WTC11 (cell line): ENCODE data around the gene UNC119. TPM values are rescaled to one million over a fixed set of nuclear protein-coding genes. Genes with fewer than 3 reads are reported as not detected.

ENCODE experiments used
- ATAC-seq: fragments of 200-7000 bp; cut with Tn5 transposase; 2 replicates; pipeline ENCODE4 v1.10.0; 2021; ENCODE audit warnings: mild to moderate bottlenecking, moderate library complexity
- CTCF ChIA-PET: fragments of 300-600 bp; sonication (Branson Sonifier 250); formaldehyde crosslinking; loops from one replicate; lab custom pipeline; 2021; ENCODE audit warnings: antibody characterized with exemption; lab: Charles Lee
- POLR2A ChIA-PET: fragments of 350-600 bp; sonication (Branson Sonifier 250); formaldehyde crosslinking; loops from one replicate; lab custom pipeline; 2021; ENCODE audit warnings: antibody characterized with exemption; lab: Charles Lee
- DNase-seq: peaks from one replicate; pipeline ENCODE4 v3.0.0; 2021; ENCODE audit warnings: low spot score
- H3K27ac Mint-ChIP-seq: 2 replicates; pipeline ENCODE4 v1.8.0; 2021; ENCODE audit warnings: mixed read lengths
- H3K27me3 Mint-ChIP-seq: 2 replicates; pipeline ENCODE4 v1.8.0; 2021; ENCODE audit warnings: low read depth, mild to moderate bottlenecking, moderate library complexity, mixed read lengths
- H3K36me3 Mint-ChIP-seq: 2 replicates; pipeline ENCODE4 v1.8.0; 2021; ENCODE audit warnings: mixed read lengths
- H3K4me1 Mint-ChIP-seq: 2 replicates; pipeline ENCODE4 v1.8.0; 2022; ENCODE audit warnings: mixed read lengths
- H3K4me3 Mint-ChIP-seq: 2 replicates; pipeline ENCODE4 v1.8.0; 2021; ENCODE audit warnings: mild to moderate bottlenecking, moderate library complexity, mixed read lengths
- H3K9me3 Mint-ChIP-seq: 2 replicates; pipeline ENCODE4 v1.8.0; 2021; ENCODE audit warnings: mixed read lengths
- E2F1 ChIP-seq: sonication (generic); formaldehyde crosslinking; IDR thresholded peaks from 2 replicates; pipeline ENCODE4 v1.8.0; 2022; ENCODE audit warnings: mild to moderate bottlenecking, missing genetic modification reagents
- FOXJ3 ChIP-seq: sonication (generic); formaldehyde crosslinking; IDR thresholded peaks from 2 replicates; pipeline ENCODE4 v1.9.0; 2021; ENCODE audit warnings: missing genetic modification reagents, mild to moderate bottlenecking, borderline replicate concordance
- FOXP4 ChIP-seq: sonication (generic); formaldehyde crosslinking; IDR thresholded peaks from 2 replicates; pipeline ENCODE4 v1.8.0; 2022; ENCODE audit warnings: mild to moderate bottlenecking, missing genetic modification reagents
- GTF2I ChIP-seq: fragments of 250-450 bp; sonication (Bioruptor Pico); conservative IDR thresholded peaks from 2 replicates; pipeline ENCODE4 v1.4.0; 2021; ENCODE audit warnings: mild to moderate bottlenecking
- IRF1 ChIP-seq: sonication (generic); formaldehyde crosslinking; IDR thresholded peaks from 2 replicates; pipeline ENCODE4 v1.8.0; 2023; ENCODE audit warnings: missing genetic modification reagents
- KAT7 ChIP-seq: sonication (generic); formaldehyde crosslinking; IDR thresholded peaks from 2 replicates; pipeline ENCODE4 v1.8.1; 2023; ENCODE audit warnings: missing genetic modification reagents, mild to moderate bottlenecking, borderline replicate concordance
- MXD4 ChIP-seq: fragments of 250-450 bp; sonication (Bioruptor Pico); IDR thresholded peaks from 2 replicates; pipeline ENCODE4 v1.8.0; 2021; ENCODE audit warnings: mild to moderate bottlenecking, moderate library complexity, borderline replicate concordance
- NFATC4 ChIP-seq: fragments of 250-450 bp; sonication (Bioruptor Pico); IDR thresholded peaks from 2 replicates; pipeline ENCODE4 v1.9.0; 2021; ENCODE audit warnings: mild to moderate bottlenecking
- PRDM15 ChIP-seq: sonication (generic); formaldehyde crosslinking; IDR thresholded peaks from 2 replicates; pipeline ENCODE4 v1.8.0; 2022; ENCODE audit warnings: missing genetic modification reagents
- PRRX2 ChIP-seq: fragments of 250-450 bp; sonication (Bioruptor Pico); IDR thresholded peaks from 2 replicates; pipeline ENCODE4 v1.8.0; 2021; ENCODE audit warnings: mild to moderate bottlenecking
- USF1 ChIP-seq: sonication (generic); formaldehyde crosslinking; IDR thresholded peaks from 2 replicates; pipeline ENCODE4 v1.8.0; 2022; ENCODE audit warnings: mild to moderate bottlenecking, missing genetic modification reagents
- ZBTB21 ChIP-seq: sonication (generic); formaldehyde crosslinking; IDR thresholded peaks from 2 replicates; pipeline ENCODE4 v1.8.1; 2023; ENCODE audit warnings: mild to moderate bottlenecking, missing genetic modification reagents, borderline replicate concordance
- ZMAT4 ChIP-seq: fragments of 250-450 bp; sonication (Bioruptor Pico); IDR thresholded peaks from 2 replicates; pipeline ENCODE4 v1.9.0; 2021; ENCODE audit warnings: mild to moderate bottlenecking
- ZNF121 ChIP-seq: sonication (generic); formaldehyde crosslinking; IDR thresholded peaks from 2 replicates; pipeline ENCODE4 v1.8.0; 2023; ENCODE audit warnings: missing genetic modification reagents
- ZNF263 ChIP-seq: sonication (generic); formaldehyde crosslinking; IDR thresholded peaks from 2 replicates; pipeline ENCODE4 v1.8.1; 2022; ENCODE audit warnings: low read depth, mild to moderate bottlenecking, moderate library complexity, missing genetic modification reagents
- ZNF425 ChIP-seq: fragments of 250-450 bp; sonication (Bioruptor Pico); conservative IDR thresholded peaks from 2 replicates; pipeline ENCODE4 v1.9.0; 2021; ENCODE audit warnings: mild to moderate bottlenecking
- total RNA-seq: library from RNA; stranded (reverse); gene quantifications from 3 replicates; pipeline ENCODE4 v1.2.3, GENCODE V29; 2021

The UNC119 gene
- total RNA-seq, 1 experiment from 2014 or later: 59.6 TPM

- DNase-seq (peak; percentile 52), ATAC-seq (peak; percentile 77)
- H3K9me3 Mint-ChIP-seq: no peaks in the 10 kb centered on the region
- ChIA-PET POLR2A (interaction anchor here (0.8 kb wide), 1 partner anchor 9 kb away, joined by 3 read pairs; no protein-coding TSS in a partner anchor), CTCF (interaction anchor here (0.6 to 1.6 kb wide), 4 partner anchors 13 to 40 kb away, joined by 4 to 6 read pairs (median 4); no protein-coding TSS in a partner anchor)
- no peak overlapping the region for H3K4me3 Mint-ChIP-seq
- no peaks in the 10 kb centered on the region for H3K36me3 Mint-ChIP-seq
- H3K4me1 Mint-ChIP-seq: peaks cover 10% of the 10 kb centered on the region
- no peak overlapping the region for H3K27ac Mint-ChIP-seq
- H3K27me3 Mint-ChIP-seq: peaks cover 7% of the 10 kb centered on the region
- TF ChIP-seq ZNF263 (no peak), FOXJ3 (CRISPR knock-in tag) (no peak), ZNF425 (no peak), IRF1 (no peak), ZMAT4 (CRISPR knock-in tag) (no peak), GTF2I (CRISPR knock-in tag) (no peak)
These were observed 44.7 kb downstream of the UNC119 start for GRCh38 chr17:28507567-28508203.

GRCh38 chr17:28506763-28507487, 45.5 kb downstream of the UNC119 start:
- Mint-ChIP-seq H3K27ac (no peak overlapping the region), H3K27me3 (peaks cover 7% of the 10 kb centered on the region), H3K4me3 (no peak overlapping the region), H3K36me3 (no peaks in the 10 kb centered on the region), H3K9me3 (no peaks in the 10 kb centered on the region), H3K4me1 (peaks cover 13% of the 10 kb centered on the region)
- ChIA-PET POLR2A (interaction anchor here (0.7 to 0.8 kb wide), 2 partner anchors 9 to 13 kb away, joined by 3 read pairs; no protein-coding TSS in a partner anchor), CTCF (interaction anchor here (1.5 to 1.6 kb wide), 3 partner anchors 12 to 34 kb away, joined by 4 to 6 read pairs (median 5); no protein-coding TSS in a partner anchor)
- no peak for DNase-seq
- peak; percentile 92 for TF ChIP-seq ZNF121 (CRISPR knock-in tag)
- TF ChIP-seq NFATC4: no peak
- no peak for ATAC-seq

GRCh38 chr17:28505986-28506665, 46.3 kb downstream of the UNC119 start, which contains the start of gene FOXN1:
FOXN1 (plus strand) TSS chr17:28506348; CDS start chr17:28523970, 17,622 bp downstream.
- CTCF ChIA-PET: interaction anchor here (1.5 kb wide), 1 partner anchor 29 kb away, joined by 4 read pairs; no protein-coding TSS in a partner anchor
- no peak for ATAC-seq
- Mint-ChIP-seq H3K4me3 (no peak within 1 kb of the TSS), H3K27me3 (peaks cover 7% of the 10 kb centered on the region), H3K27ac (0 out of 2 replicates have a peak within 1 kb of the TSS, but pooled peaks have one; percentile 11), H3K4me1 (peaks cover 20% of the 10 kb centered on the region), H3K9me3 (no peaks in the 10 kb centered on the region), H3K36me3 (no peaks in the 10 kb centered on the region)
- no peak for DNase-seq
- POLR2A ChIA-PET: interaction anchor here (0.8 kb wide), 1 partner anchor 8 kb away, joined by 3 read pairs; no protein-coding TSS in a partner anchor
- no peak for TF ChIP-seq ZBTB21
- TF ChIP-seq E2F1 (CRISPR knock-in tag): no peak
- TF ChIP-seq MXD4 (CRISPR knock-in tag): no peak
- no peak for TF ChIP-seq KAT7 (CRISPR knock-in tag)
- no peak for TF ChIP-seq USF1 (CRISPR knock-in tag)
- TF ChIP-seq PRDM15 (CRISPR knock-in tag): no peak
- no peak for TF ChIP-seq FOXP4 (CRISPR knock-in tag)
- TF ChIP-seq PRRX2 (CRISPR knock-in tag): no peak
- no peak for TF ChIP-seq GTF2I (CRISPR knock-in tag)
